Activated gamma-delta T cell treated with anti-CD3 and anti-CD28 coated beads, Interleukin-2, amount 50 U/mL, for 16 hours (primary cell): ENCODE measurements around the gene CCDC38.
A peak's percentile ranks its signal among the peaks of the same experiment; 100 is the strongest.
"Not testable (repeated sequence)": the region's sequence is repeated elsewhere in the genome, so short reads cannot be mapped to it uniquely, and the experiment has no call there.

ENCODE experiments used
- DNase-seq: peaks from one replicate; pipeline ENCODE4 v3.0.0-alpha.2; 2020; ENCODE audit warnings: low read depth

The CCDC38 gene

GRCh38 chr12:95882080-95882479, 60.3 kb downstream of the CCDC38 start:
- no peak for DNase-seq

GRCh38 chr12:95881331-95881955, 61.0 kb downstream of the CCDC38 start:
- DNase-seq: no peak

DNA sequence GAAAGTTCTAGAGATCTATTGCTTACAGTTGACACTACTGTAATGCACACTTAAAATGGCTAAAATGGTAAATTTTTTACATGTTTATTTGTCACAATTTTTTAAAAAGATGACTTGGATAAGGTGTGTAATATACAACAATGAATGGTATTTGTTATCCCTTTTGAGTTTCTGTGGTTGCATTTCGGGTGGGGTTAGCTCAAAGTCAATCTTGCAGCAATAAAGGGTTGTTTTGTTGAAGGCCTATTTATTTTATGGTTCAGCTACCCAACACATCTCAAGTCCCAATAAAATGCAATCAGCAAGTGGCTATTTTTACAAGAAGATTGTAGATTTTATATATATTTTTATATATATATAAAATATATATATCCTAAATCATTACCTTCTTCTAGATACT, 61.5 kb downstream of the CCDC38 start:
- DNase-seq: no peak

DNA sequence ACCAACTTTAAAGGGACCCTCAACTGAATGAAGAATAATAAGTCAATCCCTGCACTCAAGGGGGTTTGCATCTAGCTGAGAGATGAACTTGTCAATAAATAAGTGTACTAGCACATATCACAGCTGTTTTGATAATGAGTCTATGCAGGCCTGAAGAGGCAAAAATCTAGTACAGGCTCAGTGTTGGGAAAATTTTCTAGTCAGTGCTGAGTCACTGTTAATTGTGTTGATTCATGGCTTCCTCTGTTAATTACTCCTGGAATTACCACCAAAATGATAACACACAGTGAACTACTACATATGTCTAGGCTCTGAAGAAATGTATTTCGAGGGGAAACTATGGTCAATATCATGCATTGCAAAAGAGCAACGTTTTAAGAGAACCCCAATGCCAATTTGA, 64.8 kb downstream of the CCDC38 start:
- DNase-seq: no peak

DNA sequence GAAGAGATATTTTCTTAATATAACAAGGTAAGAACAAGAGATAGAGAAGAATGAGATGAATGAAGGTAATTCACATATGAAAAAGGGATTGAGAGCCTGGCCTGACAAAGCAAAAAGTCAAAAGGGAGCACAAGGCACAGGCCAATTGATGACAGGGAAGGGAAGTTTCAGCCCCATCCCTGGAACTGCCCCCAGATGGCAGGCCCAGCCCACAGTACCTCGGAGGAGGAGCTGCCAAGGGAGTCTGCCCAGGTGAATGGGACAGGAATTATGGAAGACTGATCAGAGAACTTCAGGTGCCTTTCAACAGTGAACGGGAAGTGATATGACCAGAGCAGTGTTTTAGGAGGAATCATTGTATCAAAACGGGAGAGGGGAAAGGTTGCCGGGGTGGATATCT, 68.0 kb downstream of the CCDC38 start:
- no peak for DNase-seq

DNA sequence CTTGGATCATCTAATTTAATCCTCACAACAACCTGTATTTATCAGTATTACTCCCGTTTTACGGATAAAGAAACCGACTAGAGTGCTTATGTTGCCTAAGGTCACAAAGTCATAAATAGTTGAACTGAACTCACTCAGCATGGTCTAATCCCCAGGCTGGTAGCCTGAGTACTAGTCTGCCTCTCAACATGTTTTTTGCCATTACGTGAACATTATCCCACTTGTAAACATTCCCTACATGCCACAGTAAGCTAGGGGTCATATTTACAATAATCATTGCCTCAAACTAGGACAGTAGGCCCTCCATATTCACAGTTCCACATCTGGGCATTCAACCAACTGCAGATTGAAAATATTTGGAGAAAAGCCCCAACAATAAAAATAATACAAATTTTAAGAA, 71.5 kb downstream of the CCDC38 start:
- DNase-seq: no peak

DNA sequence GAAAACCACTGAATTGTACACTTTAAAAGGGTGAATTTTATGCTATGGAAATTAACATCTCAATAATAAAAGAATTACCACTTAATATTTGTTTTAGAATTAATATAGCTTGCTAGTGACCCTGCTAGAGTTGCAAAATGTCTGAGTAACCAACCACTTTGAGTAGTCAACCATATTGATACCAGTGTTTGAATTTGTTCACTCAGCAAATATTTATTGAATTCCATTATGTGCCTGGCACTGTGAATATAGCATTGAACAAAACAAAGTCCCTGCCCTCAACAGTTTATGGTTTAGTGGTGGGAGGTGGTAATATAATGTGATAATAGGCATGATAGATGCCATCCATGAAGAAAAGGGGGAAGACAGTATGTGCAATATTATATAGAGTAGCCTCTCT, 79.1 kb downstream of the CCDC38 start:
- no peak for DNase-seq

DNA sequence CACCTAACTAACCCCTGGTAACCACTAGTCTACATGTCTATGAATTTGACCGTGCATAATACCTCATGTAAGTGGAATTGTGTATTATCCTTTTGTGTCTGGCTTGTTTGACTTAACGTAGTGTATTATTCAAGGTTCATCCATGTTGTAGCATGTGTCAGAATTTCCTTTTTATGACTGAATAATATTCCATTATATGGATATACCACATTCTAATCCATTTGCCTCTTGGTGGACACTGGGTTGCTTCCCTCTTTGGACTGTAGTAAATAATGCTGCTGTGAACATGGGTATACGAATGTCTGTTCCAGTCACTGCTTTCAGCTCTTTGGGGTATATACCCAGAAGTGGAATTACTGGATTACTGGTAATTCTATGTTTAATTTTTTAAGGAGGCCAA, 80.4 kb downstream of the CCDC38 start:
- DNase-seq: no peak

DNA sequence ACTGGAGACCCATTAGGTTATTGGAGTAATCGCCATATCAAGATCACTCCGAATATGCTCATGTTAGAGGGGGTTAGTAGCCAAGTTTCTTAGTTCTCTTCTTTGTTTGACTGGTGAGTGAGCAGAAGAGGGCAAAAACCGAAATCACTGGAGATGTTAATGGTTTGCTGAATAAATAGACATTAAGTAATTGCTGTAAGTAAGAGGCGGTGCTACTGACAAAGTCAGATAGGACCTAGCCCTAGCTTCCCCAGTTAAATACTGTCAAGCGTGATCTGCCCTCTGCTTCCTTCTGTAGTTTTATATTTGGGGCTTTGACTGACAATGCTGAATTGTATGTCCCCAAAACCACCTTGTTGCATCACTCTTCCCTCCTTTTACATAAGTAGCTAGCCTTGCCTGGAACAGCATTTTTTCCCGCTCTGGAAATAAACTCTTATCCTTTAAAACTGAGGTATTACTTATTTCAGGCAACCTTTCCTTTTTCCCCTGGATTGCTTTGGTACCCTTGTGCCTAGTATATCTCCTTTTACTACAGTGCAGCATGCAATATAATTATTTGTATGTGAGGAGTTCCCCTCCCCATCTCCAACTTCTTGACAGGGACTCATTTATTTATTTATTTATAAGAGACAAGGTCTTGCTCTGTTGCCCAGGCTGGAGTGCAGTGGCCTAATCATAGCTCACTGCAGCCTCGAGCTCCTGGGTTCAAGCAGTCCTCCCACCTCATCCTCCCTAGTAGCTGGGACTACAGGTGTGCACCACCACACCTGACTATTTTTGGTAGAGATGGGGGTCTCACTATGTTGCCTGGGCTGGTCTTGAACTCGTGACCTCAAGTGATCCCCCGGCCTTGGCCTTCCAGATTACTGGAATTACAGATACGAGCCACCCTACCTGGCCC, 82.2 kb downstream of the CCDC38 start:
- DNase-seq: no peak

- DNase-seq: no peak
These were observed 83.0 kb downstream of the CCDC38 start for GRCh38 chr12:95859344-95859816.

- peak; percentile 89 for DNase-seq
These were observed 83.7 kb downstream of the CCDC38 start, which contains the start of gene SNRPF for GRCh38 chr12:95858451-95859343. TSS of gene SNRPF (plus strand) at chr12:95858952. CDS start at chr12:95859074, 122 bp downstream.

- DNase-seq: no peak
These were observed 84.6 kb downstream of the CCDC38 start for GRCh38 chr12:95857799-95858198.

DNA sequence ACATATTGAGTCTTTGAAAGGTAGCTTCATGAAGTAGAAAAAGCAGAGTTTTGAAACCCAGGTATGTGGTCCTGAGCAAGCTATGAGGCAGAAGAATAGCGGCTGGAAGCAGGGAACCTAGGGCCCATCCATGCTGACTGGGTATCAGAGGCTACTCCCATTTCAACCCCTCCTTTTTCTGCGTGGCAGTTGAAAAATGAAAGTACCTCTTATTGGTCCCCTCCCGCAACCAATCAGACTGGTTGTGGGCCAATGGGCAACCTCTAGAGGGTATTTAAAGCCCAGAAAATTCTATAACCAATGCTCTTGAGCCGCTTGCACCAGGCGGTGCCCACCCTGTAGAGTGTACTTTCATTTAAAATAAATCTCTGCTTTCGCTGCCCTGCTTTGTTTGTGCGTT, 85.3 kb downstream of the CCDC38 start:
- DNase-seq: no peak

DNA sequence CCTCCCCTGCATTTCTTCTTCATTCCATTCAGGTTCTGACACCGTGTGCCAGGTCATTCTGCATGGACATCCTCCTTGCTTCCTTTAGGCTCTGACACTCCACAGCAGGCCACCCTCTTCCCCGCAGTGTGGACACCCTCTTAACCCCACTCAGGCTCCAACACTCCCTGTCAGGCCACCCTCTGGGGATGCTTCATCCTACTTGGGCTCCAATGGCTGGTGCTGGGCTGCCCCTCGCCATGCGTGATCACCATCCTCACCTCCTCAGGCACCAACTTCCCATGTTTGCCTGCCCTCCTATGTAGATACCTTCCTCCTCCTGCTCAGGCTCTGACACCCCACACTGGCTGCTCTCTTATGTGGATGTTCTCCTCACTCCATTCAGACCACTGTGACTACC, 90.3 kb downstream of the CCDC38 start:
- no peak for DNase-seq

DNA sequence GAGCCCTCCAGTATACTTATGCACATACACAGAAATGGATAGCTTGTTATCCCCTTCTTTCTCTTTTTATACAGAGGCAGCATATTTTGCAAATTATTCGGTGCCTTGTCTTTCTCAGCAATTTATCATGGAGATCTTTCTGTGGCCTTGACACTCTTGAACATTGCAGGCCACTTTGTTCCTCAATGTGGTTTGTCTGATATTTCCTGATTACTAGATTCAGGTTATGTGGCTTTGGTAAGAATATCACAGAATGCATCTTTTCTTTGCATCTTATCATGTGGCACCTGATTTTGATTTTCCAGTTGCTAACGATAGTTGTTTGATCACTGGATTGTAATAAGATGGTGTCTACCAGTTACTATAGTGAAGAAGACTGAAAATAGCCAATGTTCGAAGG, 90.8 kb downstream of the CCDC38 start:
- no peak for DNase-seq

DNA sequence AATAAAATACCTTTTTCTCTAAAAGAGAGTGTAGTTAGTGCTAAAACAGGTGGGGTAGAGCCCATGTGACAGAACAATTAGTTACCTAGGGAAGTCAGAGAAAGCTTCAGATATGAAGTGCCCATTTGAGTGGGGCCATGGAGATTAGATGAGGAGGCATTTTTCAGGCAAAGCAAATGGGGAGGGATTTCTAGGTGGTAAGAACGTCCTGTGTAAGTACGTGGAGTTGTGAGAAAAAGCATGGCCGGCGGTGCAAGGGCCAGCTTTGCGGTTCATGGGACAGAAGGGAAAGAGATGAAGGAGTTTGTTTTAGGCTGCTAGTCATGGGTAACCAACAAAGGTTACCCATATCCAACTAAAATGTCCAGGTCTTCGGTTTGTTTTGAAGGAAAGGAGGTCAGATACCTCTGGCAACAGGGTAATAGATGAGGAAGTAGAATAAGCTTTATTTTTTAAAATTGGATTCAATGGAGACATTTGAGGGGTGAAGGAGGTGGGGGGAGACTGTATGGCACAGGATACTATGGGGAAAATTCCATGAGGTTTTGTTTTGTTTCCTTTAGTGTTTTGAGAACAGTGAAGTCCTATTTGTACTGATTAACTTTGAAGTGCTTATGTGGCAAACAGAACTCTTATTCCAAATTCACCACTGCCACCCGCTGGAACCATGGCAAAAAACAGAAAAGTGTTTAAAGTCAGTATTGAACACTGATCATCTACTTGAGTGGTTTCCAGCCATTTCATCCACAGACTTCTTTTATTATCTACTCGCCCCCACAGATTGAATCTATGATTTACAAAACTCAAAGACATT, 93.6 kb downstream of the CCDC38 start:
- no peak for DNase-seq

- not testable (repeated sequence) for DNase-seq
These were observed 100.0 kb downstream of the CCDC38 start for GRCh38 chr12:95842426-95842825.

- no peak for DNase-seq
These were observed 104.3 kb downstream of the CCDC38 start for GRCh38 chr12:95838125-95838524.

DNA sequence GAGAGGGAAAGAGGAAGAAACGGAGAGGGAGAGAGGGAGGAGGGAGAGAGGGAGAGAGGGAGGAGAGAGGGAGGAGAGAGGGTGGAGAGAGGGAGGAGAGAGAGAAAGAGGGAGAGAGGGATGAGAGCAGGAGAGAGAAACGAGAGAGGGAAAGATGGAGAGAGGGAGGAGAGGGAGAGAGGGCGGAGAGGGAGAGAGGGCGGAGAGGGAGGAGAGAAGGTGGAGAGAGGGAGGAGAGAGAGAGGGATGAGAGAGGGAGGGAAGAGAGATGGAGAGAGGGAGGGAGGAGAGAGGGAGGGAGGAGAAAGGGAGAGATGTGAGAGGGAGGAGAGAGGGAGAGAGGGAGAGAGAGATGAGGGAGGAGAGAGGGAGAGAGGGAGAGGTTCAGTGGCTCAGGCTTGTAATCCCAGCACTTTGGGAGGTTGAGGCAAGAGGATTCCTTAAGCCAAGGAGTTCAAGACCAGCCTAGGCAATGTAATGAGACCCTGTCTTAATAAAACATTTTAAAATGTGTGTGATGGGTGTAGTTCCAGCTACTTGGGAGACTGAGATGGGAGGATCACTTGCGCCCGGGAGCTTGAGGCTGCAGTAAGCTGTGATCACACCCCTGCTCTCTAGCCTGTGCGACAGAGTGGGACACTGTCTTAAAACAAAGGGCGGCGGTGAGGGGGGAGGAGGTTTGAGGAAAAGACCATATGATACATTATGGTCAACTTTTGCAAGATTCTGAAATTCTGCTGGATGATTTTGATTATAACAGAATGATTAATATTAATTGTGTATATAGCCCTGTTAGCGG, 105.0 kb downstream of the CCDC38 start:
- DNase-seq: no peak

- DNase-seq: no peak
These were observed 105.7 kb downstream of the CCDC38 start for GRCh38 chr12:95836630-95837239.
